Lower lobe of right lung (tissue), 2 donors: ENCODE measurements around the gene KAT14. TPM values are rescaled to one million over a fixed set of nuclear protein-coding genes. Genes with fewer than 3 reads are reported as not detected.
"Not testable (repeated sequence)": the region's sequence is repeated elsewhere in the genome, so short reads cannot be mapped to it uniquely, and the experiment has no call there.

Experiments
- ATAC-seq, 2 donors: fragments of 200-7000 bp; cut with Tn5 transposase; one replicate each; pipeline ENCODE4 v1.9.1; 2020 to 2022; ENCODE audit warnings: mild to moderate bottlenecking in 2 of 2, moderate library complexity in 2 of 2
- DNase-seq: peaks from one replicate; pipeline ENCODE4 v3.0.0-alpha.2; 2020
- H3K27ac ChIP-seq: fragments of 200-600 bp; one replicate; pipeline ENCODE4 v1.8.0; 2022
- H3K27me3 ChIP-seq: fragments of 200-600 bp; one replicate; pipeline ENCODE4 v1.8.0; 2022; ENCODE audit warnings: low read depth
- H3K36me3 ChIP-seq: fragments of 200-600 bp; one replicate; pipeline ENCODE4 v1.8.0; 2022; ENCODE audit warnings: mild to moderate bottlenecking
- H3K4me1 ChIP-seq: fragments of 200-600 bp; one replicate; pipeline ENCODE4 v1.8.0; 2022
- H3K4me3 ChIP-seq: fragments of 200-600 bp; one replicate; pipeline ENCODE4 v1.8.0; 2022; ENCODE audit warnings: mild to moderate bottlenecking
- H3K9me3 ChIP-seq: fragments of 200-600 bp; one replicate; pipeline ENCODE4 v1.8.0; 2022
- intact Hi-C: fragments of 100-400 bp; cut with DNase I; formaldehyde crosslinking; loops from one replicate; pipeline ENCODE4 v1.11.0; 2022
- total RNA-seq: library from RNA; stranded (reverse); fragmentation: NEBNext Ultra II Directional; extraction: Animal tissue kit (Norgen Biotek cat#: 25700); gene quantifications from one replicate; pipeline ENCODE4 v1.2.1, GENCODE V29; 2021
- TF ChIP-seq, protein P1 (sequence below): fragments of 200-600 bp; IDR thresholded peaks from one replicate; pipeline ENCODE4 v1.8.0; 2022; ENCODE audit warnings: antibody characterized with exemption, mild to moderate bottlenecking
- donor health status: DM: no; HTN: yes; CAD: no; lungs with severe emphysema.

Gene KAT14
- total RNA-seq, 1 donor from 2014 or later, result 13.5 TPM

DNA sequence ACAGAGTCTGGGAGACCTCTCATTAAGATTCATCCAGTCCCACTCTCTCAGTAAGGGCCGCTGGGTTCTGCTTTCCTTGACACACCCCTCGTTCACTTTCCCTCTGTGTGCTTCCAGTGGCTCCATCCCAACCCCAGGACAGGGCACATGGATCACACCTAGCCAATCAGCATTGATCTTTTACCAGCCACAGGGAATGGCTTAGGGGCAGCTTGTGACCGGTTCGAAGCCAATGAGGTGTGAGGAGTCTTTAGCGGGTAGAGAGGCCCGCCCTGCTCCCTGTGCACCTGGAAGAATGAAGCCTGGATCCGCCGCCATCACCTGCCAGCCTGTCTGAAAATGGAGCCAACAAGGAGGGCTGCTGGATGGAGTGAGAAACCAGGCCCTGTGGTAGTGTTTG lies 44.8 kb upstream of the KAT14 start:
- intact Hi-C loops, result no loop called here
- no peak for ATAC-seq
- H3K27ac ChIP-seq, result no peak overlapping the region

DNA sequence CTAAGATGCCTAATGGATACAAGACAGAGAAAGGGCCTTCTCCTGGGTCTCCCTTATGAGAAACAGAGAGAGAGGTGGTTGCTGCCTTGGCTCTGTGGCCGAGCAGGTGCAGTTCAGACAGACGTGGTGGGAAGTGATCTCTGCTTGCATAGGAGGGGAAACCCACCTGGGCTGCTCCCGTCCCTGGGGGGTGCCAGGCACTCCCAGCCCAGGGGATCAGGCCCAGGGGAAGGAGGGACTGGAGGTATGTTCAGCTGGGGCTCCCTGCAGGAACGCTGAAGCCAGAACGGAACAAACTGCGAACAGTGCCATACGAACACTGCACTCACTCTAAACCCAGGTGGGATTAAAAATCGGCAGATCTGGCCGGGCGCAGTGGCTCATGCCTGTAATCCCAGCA lies 44.3 kb upstream of the KAT14 start:
- Histone ChIP-seq H3K4me1 (no peaks in the 10 kb centered on the region), H3K36me3 (no peaks in the 10 kb centered on the region), H3K4me3 (no peak overlapping the region), H3K27me3 (no peaks in the 10 kb centered on the region), H3K27ac (no peak overlapping the region), H3K9me3 (no peaks in the 10 kb centered on the region)
- DNase-seq (no peak), ATAC-seq (no peak)
- intact Hi-C loops, result no loop called here
- TF ChIP-seq, protein P1, sequence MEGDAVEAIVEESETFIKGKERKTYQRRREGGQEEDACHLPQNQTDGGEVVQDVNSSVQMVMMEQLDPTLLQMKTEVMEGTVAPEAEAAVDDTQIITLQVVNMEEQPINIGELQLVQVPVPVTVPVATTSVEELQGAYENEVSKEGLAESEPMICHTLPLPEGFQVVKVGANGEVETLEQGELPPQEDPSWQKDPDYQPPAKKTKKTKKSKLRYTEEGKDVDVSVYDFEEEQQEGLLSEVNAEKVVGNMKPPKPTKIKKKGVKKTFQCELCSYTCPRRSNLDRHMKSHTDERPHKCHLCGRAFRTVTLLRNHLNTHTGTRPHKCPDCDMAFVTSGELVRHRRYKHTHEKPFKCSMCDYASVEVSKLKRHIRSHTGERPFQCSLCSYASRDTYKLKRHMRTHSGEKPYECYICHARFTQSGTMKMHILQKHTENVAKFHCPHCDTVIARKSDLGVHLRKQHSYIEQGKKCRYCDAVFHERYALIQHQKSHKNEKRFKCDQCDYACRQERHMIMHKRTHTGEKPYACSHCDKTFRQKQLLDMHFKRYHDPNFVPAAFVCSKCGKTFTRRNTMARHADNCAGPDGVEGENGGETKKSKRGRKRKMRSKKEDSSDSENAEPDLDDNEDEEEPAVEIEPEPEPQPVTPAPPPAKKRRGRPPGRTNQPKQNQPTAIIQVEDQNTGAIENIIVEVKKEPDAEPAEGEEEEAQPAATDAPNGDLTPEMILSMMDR, result no peak

More for the DNA sequence above, 44.8 kb upstream of the KAT14 start:
- H3K9me3 ChIP-seq, result no peaks in the 10 kb centered on the region
- DNase-seq, result no peak
- H3K36me3 ChIP-seq, result no peaks in the 10 kb centered on the region
- TF ChIP-seq, protein P1, result no peak
- H3K4me1 ChIP-seq, result no peaks in the 10 kb centered on the region
- no peak overlapping the region for H3K4me3 ChIP-seq
- no peaks in the 10 kb centered on the region for H3K27me3 ChIP-seq

DNA sequence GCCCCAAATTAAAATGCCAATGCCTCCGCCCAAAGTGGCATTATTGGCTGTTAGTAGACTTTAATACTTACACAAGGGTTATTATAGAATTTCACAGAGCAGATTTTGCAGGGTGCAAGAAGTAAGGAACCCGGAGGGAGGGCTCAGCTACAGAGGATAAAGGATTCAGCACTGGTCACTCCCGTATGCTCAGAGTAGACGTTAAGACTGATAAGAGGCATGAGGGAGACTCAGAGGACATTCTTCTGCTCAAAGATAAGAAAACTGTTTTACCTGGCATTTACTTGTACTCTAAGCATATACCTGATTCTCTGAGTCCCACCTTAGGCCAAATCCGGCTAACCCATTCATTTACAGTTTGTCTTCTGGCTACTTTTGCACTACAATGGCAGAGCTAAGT lies 43.5 kb upstream of the KAT14 start:
- Histone ChIP-seq H3K9me3 (no peaks in the 10 kb centered on the region), H3K4me3 (no peak overlapping the region), H3K36me3 (no peaks in the 10 kb centered on the region), H3K27me3 (no peaks in the 10 kb centered on the region), H3K4me1 (no peaks in the 10 kb centered on the region), H3K27ac (no peak overlapping the region)
- no peak for DNase-seq
- ATAC-seq, result no peak
- TF ChIP-seq, protein P1, result no peak
- intact Hi-C loops, result no loop called here

DNA sequence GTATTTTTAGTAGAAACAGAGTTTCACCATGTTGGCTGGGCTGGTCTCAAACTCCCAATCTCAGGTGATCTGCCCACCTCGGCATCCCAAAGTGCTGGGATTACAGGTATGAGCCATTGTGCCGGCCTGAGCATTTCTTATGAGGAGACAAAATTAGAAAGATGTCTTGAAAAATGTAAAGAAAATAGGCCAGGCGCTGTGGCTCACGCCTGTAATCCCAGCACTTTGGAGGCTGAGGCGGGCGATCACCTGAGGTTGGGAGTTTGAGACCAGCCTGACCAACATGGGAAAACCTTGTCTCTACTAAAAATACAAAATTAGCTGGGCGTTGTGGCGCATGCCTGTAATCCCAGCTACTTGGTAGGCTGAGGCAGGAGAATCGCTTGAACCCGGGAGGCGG lies 37.1 kb upstream of the KAT14 start:
- H3K4me3 ChIP-seq, H3K27ac ChIP-seq, H3K27me3 ChIP-seq, intact Hi-C loops, H3K4me1 ChIP-seq, H3K36me3 ChIP-seq, ATAC-seq, H3K9me3 ChIP-seq, DNase-seq: not testable (repeated sequence)

DNA sequence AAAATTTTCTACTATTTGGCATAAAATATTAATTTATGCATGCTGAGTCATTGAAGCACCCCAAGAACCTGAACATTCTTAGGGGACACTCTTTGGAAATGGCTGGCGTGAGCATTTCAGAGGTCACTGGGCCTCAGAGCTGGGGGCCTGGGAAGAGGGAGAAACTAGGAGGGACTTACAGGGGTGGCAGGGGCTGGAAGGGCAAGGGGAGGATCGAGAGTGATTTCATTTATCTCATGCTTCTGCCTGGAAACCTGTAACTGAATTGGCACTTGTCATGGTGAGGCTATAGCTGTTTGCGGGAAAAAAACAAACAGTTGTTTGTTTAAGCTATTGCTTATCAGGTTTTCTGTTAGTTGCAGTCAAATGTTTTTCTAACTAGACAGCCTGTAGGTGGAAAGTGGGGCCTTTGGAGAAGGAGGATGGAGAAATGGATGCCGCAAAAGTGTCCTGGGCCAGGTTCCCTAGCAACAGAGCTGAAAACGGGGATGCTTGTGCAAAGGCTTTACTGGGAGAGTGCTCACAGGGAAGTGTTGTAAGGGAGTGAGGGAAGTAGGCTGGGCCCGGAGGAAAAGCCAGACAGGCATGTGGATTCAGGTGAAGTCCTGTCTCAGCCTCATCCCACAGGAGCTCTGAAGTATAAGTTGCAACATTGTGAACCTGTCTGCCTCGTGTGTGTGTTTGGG lies 36.4 kb upstream of the KAT14 start:
- Histone ChIP-seq H3K9me3 (no peaks in the 10 kb centered on the region), H3K4me1 (no peaks in the 10 kb centered on the region), H3K27ac (no peak overlapping the region), H3K27me3 (peaks cover 5% of the 10 kb centered on the region), H3K36me3 (no peaks in the 10 kb centered on the region), H3K4me3 (no peak overlapping the region)
- intact Hi-C loops, result no loop called here
- TF ChIP-seq, protein P1, result no peak
- DNase-seq, result no peak
- ATAC-seq, result no peak

DNA sequence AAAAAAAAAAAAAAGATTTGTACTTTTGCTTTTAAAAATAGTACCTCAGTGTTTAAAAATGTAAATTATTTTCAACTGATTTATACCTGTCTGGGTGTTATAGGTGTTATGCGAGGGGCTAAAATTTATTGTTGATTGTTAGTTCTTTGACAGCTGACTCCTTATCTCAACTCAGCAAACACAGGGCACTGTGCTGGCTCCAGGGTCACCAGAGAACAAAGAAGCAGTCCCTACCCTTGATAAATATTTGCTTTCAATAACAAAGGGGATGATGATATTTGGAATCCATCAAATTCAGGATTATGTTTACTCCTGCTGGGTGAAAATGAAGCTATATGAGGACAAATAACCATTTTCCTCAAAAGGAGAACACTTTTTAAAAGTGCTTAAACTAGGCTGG lies 34.2 kb upstream of the KAT14 start:
- no peaks in the 10 kb centered on the region for H3K36me3 ChIP-seq
- H3K9me3 ChIP-seq, result no peaks in the 10 kb centered on the region
- intact Hi-C loops, result no loop called here
- H3K27ac ChIP-seq, result no peak overlapping the region
- H3K27me3 ChIP-seq, result peaks cover 5% of the 10 kb centered on the region
- H3K4me3 ChIP-seq, result no peak overlapping the region
- no peak for DNase-seq
- H3K4me1 ChIP-seq, result no peaks in the 10 kb centered on the region
- TF ChIP-seq, protein P1, result no peak
- no peak for ATAC-seq
